ENCODE results near the gene PCSK1.

- no peak for TF ChIP-seq CTCF (conservative IDR thresholded peaks at IDR 0.05; ENCODE audit: low read length)
- TF ChIP-seq EZH2phosphoT487 (IDR thresholded peaks at IDR 0.05; ENCODE audit: borderline replicate concordance, low read depth, low read length): no peak
These were observed 60.2 kb downstream of the PCSK1 start for GRCh38 chr5:96372726-96373380.
